ENCODE measurements around the gene NAPSA.

The NAPSA gene

DNA sequence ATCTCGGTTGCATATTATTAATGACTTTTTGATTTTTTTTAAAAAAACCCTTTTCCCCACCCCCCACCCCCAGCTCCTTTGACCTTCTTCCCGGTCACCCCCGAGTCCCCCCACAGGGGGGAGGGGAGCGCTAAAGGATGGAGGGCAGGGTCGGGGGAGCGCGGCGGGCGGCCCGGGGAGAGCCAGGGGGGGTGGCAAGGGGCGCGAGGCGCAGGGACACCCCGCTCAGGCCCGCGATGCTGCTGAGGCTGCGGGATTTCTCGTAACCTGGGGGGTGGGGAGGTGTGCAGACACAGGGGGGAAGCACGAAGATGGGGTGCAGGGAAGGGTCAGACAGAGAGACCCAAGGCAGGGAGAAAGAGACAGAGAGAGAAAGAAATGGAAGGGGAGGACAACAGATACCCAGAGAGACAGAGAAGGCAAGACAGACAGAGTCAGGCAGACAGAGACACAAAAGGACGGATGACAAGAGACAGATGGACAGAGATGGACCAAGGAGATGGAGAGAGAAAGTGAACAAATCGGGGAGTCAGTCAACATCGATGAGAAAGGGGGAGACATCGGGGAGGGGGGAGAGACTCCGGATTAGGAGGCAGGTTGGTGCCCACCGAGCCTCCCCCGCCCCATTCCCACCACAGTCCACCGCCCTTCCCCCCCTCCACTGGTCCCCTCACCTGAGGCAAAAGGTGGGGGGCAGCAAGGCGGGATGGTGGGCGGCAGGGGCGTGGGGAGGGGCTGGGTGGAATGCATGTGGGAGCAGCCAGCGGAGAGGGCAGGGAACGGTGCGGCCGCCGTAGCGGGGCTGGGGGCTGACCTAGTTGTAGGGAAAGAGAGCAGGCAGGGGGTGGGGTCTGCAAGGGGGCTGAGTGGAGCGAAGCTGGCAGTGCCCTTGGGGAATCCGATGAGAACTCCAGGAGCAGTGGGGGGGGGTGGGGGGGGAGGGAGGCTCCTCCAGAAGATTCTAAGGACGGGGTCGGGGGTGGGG is 50.4 kb downstream of the NAPSA start:
- no peak for DNase-seq (ENCODE audit: low spot score)

DNA sequence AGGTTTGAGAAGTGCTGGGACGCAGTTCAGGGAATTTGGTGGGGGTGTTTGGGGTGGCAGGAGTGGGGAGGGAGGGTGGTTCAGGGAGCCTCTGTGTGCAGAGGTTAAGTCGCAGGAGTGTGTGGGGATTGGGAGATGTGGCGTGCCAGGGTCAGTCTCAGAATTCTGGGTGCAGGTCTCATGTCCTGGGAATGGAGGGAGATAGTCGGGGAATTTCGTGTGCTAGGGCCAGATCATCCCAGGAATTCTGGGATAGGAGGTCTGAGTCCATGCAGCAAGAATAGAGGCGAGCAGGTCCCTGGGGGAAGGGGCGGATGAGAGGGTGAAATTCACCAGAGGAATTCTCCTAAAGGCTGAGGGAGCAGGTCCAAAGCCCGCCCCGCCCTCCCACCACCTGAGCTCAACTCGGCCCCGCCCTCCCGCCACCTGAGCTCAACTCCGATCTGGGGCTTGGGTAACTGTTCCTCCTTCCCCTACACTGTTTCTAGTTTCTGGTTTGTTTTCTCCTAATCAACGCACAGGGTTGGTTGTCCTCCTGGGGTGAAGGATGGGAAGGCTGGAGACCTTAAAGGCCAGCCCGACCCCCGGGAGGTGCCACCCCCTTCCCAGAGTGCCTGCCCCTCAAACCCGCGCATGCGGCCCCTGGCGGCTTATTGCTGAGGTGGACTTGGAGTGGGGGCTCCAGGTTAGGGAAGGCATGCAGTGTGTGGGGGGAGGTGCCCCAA is 51.5 kb downstream of the NAPSA start:
- DNase-seq (ENCODE audit: low spot score) = peak; percentile 56

DNA sequence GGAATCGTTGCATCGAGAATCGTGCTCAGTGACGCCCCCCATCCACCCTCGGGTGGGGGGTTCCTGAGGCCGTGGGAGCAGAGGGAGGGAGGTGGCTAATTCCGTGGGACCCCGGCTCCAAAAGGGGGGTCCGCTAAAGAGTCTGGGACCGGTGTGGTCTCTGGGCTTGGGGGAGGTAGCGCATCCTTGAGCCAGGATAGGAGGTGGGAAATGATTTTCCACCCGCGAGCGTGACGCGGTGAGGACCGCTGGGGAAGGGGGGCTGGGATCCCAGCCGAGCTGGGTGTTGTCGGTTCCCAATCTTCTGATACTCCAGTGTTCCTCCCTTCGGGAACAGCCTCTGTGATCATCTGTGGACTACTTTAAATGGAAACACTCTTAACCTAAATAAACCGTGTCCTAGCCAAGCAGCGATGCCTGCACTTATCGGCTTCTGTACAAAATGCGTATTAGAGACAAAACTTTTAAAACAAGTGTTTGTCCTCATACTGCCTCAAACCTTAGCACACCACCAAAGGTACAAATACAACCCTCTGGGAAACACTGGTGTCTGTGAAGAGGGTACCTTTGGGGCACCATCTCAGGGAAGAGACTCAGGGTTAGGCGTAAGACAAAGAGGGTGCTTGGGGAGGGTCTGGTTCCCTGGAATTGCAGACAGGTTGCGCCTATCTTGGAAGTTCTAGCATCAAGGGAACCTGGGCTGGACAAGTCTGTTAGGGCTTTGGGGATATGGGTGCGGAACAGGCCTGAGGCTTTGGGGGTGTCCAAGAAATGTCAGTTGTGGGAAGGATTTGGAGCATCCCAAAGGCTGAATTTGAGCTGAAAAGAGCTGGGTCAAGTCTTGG is 52.2 kb downstream of the NAPSA start:
- no peak for DNase-seq (ENCODE audit: low spot score)

DNA sequence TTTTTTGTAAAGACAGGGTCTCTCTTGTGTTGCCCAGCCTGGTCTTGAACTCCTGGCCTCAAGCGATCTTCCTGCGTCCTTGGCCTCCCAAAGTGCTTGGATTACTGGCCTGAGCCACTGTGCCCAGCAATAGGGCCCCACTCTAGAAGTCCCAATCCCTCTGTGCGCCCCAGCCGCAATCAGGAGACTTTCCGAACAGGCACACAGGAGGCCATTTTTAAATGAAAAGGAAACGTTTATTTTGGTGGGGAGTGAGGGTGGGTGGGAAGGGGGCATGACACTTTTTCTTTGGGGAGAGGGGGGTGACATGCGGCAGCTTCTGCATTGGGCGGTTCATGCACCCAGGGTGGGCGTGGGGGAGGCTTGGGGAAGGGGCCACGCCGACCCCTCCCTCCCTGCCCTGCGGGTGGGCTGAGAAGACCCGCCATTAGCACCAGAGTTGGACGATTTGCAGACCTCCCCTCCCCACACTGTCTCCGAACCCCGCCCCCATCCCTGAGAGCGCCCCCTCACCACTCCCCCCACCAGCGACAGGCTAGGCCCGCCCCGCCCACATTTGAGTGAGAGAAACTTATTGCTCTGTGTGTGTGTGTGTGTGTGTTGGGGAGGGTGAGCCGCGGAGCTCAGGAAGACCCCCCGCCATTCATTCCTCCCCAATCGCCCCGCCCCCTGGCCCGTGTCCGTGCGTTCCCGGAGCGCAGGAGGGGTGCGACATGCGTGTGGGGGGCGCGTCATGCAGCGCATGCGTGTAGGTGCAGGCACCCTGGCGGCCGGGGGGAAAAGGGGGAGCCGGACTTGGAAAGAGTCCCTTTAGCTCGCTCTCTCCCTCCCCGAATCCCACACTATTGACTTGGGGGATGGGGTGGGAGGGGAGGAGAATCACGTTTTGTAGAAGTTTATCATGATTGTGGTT is 53.5 kb downstream of the NAPSA start:
- peak; percentile 83 for DNase-seq (ENCODE audit: low spot score)

DNA sequence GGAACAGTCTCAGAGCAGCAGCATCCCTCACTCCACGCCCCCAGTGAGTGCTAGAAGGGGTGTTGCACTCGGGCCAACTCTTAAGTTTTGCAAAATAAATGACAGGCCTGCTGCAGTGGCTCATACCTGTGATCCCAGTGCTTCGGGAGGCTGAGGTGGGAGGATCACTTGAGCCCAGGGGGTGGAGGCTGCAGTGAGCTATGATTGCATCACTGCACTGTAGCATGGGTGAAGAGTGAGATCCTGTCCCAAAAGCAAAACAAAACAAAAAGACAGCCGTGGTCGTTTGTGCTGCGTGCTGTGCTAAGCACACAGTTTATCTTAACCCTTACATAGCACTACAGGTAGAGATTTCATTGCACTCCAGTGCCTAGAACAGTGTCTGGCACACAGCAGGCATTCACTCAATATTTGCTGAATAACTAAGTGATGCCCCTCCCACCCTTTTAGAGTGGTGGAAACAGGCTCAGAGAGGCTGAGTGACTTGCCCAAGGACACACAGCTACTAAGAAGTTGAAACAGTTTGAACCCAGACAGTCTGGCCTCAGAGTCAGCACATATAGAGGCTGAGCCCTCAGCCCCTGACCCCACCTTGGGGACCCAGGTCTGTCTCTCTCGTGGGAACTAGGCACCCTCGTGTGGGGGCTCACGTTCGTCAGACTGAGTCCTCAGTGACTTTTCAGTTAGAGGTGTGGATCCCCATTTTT is 54.5 kb downstream of the NAPSA start:
- no peak for DNase-seq (ENCODE audit: low spot score)

DNA sequence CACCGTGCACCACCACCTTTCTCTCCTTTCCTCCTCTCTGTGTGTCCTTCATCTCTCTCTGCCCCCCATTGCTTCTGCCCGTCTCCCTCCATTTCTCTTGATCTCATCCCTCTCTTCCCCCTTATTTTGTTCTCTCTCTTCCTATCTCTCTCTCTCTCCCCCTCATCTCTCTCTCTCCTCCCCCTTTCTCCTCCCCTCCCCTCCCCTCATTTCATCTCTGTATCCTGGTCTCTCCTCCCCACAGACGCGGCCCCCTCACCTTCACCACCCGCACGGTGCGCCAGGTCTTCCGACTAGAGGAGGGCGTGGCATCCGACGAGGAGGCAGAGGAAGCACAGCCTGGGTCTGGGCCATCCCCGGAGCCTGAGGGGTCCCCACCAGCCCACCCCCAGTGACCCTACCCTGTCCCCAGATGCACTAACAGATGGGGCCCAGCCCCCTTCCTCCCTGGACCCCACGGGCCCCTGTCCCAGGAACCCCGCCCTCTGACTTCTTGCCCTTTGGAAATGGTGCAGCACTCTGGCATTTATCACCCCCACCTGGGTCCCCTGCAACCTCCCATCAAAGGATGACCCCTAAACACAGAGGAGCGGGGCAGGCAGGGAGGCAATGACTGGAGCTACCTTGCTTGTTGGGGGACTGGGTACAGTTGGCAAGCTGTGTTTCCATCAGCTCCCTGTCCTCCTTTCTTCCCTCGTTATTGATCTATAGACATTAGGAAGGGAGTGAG is 55.9 kb downstream of the NAPSA start:
- no peak for DNase-seq (ENCODE audit: low spot score)

DNA sequence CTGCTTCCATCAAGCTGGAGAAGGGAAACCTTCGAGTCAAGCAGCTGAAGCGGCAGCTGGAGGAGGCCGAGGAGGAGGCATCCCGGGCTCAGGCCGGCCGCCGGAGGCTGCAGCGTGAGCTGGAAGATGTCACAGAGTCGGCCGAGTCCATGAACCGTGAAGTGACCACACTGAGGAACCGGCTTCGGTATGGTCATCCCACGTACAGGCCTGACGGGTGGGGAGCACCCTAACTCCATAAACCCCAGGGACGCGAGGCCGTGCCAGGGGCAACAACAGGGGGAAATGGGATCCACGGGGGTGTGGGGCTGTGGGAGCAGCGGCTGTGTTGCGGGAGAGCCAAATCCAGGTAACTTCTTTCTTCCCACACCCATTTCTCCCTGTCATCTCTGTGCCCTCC is 56.4 kb downstream of the NAPSA start:
- no peak for DNase-seq (ENCODE audit: low spot score)
